KBM-7 (cell line): ENCODE measurements around the gene PLXNB3.
"Not testable (repeated sequence)": the region's sequence is repeated elsewhere in the genome, so short reads cannot be mapped to it uniquely, and the experiment has no call there.

ENCODE experiments used
- DNase-seq: peaks from one replicate; pipeline ENCODE4 v3.0.0-alpha.2; 2015
- in situ Hi-C: fragments of 300-500 bp; cut with MboI; formaldehyde crosslinking; loops from 2 replicates; pipeline ENCODE4 v1.14.3; 2020; ENCODE audit warnings: low sequenced_read_pairs, low pct_unique_long_range_greater_than_20kb, mixed read lengths

PLXNB3 gene

GRCh38 chrX:153763989-153764755 lies at the start of gene PLXNB3:
Gene PLXNB3 (plus strand): TSS chrX:153764249. CDS start chrX:153765536, 1,287 bp downstream.
- in situ Hi-C loops = no loop called here
- peak; percentile 77 for DNase-seq

GRCh38 chrX:153714256-153714655 lies 49.8 kb upstream of the PLXNB3 start:
- DNase-seq = peak; percentile 28
- in situ Hi-C loops = no loop called here

- DNase-seq = no peak
- in situ Hi-C loops = no loop called here
Measured at GRCh38 chrX:153717445-153717844, 46.6 kb upstream of the PLXNB3 start.

- in situ Hi-C loops = no loop called here
- no peak for DNase-seq
Measured at GRCh38 chrX:153719238-153719637, 44.8 kb upstream of the PLXNB3 start.

GRCh38 chrX:153719701-153720100 lies 44.3 kb upstream of the PLXNB3 start:
- no peak for DNase-seq
- in situ Hi-C loops = no loop called here

- in situ Hi-C loops = no loop called here
- DNase-seq = peak; percentile 42
Measured at GRCh38 chrX:153722704-153723350, 41.2 kb upstream of the PLXNB3 start.

GRCh38 chrX:153723351-153724251 lies 40.4 kb upstream of the PLXNB3 start:
- peak; percentile 67 for DNase-seq
- in situ Hi-C loops = no loop called here

- peak; percentile 95 for DNase-seq
- in situ Hi-C loops = no loop called here
Measured at GRCh38 chrX:153724252-153725038, 39.6 kb upstream of the PLXNB3 start, which contains the start of the genes ABCD1 and BCAP31. Gene ABCD1 (plus strand): TSS chrX:153724856. CDS start chrX:153725267, 411 bp downstream. Gene BCAP31 (minus strand): TSS chrX:153724387. CDS start chrX:153723244, 1,143 bp downstream.

GRCh38 chrX:153725039-153725831 lies 38.8 kb upstream of the PLXNB3 start:
- no peak for DNase-seq
- in situ Hi-C loops = no loop called here

GRCh38 chrX:153725832-153726285 lies 38.2 kb upstream of the PLXNB3 start:
- DNase-seq = no peak
- in situ Hi-C loops = no loop called here

GRCh38 chrX:153726286-153727122 lies 37.5 kb upstream of the PLXNB3 start:
- in situ Hi-C loops = no loop called here
- DNase-seq = peak; percentile 86

GRCh38 chrX:153727123-153727931 lies 36.7 kb upstream of the PLXNB3 start:
- in situ Hi-C loops = no loop called here
- peak; percentile 31 for DNase-seq

- in situ Hi-C loops = no loop called here
- DNase-seq = no peak
Measured at GRCh38 chrX:153728095-153728494, 36.0 kb upstream of the PLXNB3 start.

- DNase-seq = no peak
- in situ Hi-C loops = no loop called here
Measured at GRCh38 chrX:153728951-153729631, 35.0 kb upstream of the PLXNB3 start.

GRCh38 chrX:153730115-153730514 lies 33.9 kb upstream of the PLXNB3 start:
- in situ Hi-C loops, DNase-seq: not testable (repeated sequence)
